NK-92 treated with Interleukin-12 subunit alpha and Interleukin-12 subunit beta, amount 100 ng/mL, for 24 hours (cell line): ENCODE results near the gene SLC25A47.

Experiments
- DNase-seq: peaks from one replicate; lab custom pipeline; 2025; lab: John Stamatoyannopoulos, UW

Gene SLC25A47

DNA sequence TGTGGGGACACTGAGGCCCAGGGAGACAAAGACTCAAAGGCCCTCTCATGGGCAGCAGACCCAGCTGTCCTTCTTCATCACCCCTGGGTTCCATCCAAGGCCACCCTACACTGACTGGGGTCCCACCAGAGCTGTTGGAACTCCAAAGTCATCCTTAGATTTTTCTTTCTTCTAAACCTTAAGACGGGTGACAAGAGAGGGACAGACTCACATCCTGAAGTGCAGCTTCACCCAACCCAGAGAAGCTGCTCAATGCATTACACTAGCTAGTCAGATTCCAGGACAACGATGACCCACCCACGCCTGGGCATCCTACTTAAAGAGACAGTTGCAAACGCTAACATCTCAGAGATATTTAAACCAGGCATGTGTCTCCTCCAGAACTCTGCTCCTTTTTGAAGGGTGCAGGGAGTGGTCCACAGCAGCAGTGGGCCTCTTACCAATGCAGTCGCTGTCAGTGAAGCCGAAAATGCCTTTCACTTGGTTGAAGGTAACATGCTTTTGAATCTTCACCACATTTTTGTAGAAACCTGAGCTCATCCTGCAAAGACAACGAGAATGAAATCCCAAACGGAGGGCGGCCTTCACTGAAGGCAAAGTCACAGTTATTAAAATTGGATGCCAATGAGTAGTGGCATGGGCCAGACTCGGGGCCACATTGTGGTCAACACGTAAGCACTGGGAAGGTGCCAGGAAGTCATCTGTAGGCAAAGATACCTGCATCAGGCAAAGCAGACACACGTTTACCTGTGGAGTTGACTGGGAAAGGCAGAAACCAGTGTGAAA is 23.4 kb downstream of the SLC25A47 start:
- no peak for DNase-seq

DNA sequence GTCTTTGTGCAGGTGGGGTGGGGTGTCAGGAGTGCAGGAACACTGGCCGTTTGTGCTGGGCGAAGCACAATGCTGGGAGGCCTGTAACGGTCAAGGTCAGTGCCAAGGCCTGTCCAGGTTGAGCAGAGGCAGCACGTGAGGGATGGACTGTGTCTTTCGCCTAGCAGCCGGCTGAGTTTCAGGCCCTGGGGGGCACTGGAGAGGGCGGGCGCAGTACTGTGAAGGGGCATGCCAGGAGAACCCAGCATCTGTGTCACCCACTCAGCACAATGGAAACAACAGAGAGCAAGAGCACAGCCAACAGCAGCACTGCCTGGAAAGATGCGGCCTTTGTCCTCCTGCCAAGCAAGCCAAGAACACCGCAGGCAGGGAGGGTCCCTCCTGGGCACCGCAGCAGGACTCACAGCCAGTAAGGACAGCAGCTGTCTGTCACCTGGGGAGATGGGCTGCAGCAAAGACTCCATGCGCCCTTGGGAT is 25.2 kb downstream of the SLC25A47 start:
- no peak for DNase-seq

DNA sequence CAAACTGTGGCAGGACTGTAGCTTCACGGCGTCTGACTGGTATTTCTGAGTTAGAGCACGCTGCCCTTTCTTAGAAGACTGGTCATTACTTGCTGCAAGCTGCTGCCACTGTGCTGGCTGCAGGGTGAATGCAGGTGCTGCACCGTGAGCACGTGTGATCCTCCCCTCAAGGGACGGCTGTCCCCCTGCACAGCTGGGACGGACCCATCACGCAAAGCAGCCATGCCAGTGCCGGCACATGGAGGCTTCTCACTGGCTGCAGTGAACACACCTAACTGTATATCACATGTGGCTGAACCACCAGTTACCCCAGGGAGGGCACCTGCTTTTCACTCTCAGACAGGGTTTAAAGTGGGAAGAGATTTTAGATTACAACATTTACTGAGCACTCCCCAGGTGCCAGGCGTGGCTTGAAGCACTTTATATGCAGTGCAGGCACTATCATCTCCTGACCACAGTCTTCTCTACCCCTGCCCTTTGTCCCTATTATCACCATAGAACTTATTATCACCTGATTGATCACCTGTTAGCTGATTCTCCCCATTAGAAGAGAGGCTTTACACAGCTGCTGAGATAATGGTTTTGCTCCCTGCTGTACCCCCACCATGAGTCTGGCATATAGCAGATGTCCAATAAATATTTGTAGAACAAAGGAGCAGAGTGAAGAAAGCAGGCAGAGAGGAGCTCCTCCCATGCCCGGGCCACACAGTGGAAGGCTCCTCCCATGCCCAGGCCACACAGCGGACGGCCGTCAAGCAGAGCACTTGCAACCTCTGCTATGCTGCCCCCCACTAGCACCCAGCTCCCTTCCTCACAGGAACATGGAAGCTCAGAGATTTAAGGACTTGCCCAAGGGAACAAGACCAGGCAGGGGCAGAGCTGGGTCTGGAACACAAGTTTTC is 25.9 kb downstream of the SLC25A47 start:
- DNase-seq: no peak

- no peak for DNase-seq
Measured at GRCh38 chr14:100350276-100350926, 27.3 kb downstream of the SLC25A47 start.

- no peak for DNase-seq
Measured at GRCh38 chr14:100350986-100351385, 27.8 kb downstream of the SLC25A47 start.

DNA sequence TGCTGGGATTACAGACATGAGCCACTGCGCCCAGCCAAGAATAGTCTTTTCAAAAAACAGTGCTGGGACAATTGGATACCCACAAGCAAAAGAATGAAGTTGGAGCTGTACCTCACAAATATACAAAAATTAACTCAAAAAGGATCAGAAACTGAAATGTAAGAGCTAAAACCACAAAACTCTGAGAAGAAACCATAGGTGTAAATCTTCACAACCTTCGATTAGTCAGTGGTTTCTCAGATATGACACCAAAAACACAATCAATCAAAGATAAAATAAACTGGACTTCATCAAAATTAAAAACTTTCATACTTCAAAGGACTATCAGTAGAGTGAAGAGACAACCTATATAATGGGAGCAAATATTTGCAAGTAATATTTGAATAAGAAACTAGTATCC is 35.3 kb downstream of the SLC25A47 start:
- no peak for DNase-seq

GRCh38 chr14:100359111-100359510 is 36.0 kb downstream of the SLC25A47 start:
- no peak for DNase-seq

GRCh38 chr14:100359881-100360280 is 36.7 kb downstream of the SLC25A47 start:
- no peak for DNase-seq

- DNase-seq: no peak
Measured at GRCh38 chr14:100361626-100362025, 38.5 kb downstream of the SLC25A47 start.

GRCh38 chr14:100362311-100362927 is 39.3 kb downstream of the SLC25A47 start:
- DNase-seq: no peak

DNA sequence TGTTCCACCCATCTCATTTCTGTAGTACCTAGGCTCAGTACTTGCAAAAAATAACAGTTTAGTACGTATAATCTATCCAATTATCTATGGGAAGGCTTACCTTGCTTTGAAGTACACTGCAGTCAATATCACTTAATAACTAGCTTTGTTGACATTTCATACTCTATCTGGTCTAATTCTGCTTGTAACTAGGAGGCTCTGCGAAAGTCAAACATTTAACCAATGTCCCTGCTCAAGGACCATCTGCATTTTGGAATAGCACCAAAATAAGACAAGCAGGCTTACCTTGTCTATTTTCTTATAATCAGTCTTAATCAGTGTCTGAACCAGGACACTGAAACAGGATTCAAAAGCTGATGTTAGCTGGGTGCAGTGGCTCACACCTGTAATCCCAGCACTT is 39.9 kb downstream of the SLC25A47 start:
- DNase-seq: no peak

DNA sequence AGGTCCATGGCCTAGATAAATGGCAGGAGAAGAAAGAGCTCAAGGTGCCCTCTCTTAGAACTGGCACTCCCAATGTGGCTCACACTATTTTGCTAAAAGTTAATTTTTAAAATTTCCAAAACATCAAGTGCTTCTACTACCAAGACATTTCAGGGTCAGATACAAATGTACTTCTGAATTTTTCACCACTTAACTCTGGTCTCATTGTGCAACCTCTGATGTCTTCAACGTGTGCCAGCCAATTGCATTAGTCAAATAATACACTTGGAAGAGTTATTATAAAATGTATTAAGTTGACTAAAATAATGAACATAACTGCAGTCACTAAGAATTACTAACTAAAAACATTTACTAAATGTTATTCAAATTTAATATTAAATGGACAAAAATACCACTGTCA is 41.3 kb downstream of the SLC25A47 start:
- no peak for DNase-seq

DNA sequence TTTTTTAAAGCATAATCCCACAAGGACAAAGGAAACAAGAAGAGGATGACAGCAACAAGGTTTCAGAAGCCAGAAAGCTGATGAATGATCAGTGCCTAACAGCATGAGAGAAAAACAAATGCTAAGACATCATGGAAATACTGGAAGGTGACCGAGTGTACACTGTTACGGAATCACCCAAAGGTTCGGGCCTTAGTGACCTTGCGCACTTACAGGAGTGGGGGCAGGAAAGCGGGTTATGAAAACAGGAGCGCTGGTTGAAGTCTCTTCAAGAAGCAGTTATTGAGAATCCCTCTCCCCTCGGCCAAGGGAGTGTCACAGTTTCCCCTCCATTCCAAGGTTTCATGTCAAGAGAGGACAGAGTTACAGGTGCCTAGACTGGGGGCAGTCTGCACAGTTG is 42.6 kb downstream of the SLC25A47 start:
- DNase-seq: no peak

DNA sequence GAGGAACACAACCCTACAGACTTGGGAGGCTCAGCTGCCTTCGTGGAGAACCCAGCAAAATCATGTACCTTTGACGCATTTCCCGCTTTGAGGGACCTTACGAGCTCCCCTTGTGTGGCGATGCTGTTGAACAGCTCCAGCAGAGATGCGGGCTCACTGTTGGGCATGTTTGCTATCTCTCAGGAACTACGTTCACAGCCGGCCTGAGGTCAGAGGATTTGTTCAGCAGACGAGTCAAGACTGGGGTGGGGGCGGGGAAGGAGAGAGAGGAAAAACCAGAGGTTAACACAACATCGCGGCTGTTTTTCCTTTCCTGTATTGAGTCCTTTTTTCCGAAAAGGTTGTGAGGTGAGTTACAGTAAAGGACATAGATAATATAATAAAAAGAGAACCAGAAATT is 45.9 kb downstream of the SLC25A47 start:
- DNase-seq: no peak

- DNase-seq: no peak
Measured at GRCh38 chr14:100370003-100370402, 46.9 kb downstream of the SLC25A47 start.

GRCh38 chr14:100371773-100372172 is 48.6 kb downstream of the SLC25A47 start:
- no peak for DNase-seq

GRCh38 chr14:100372357-100373048 is 49.4 kb downstream of the SLC25A47 start:
- no peak for DNase-seq

DNA sequence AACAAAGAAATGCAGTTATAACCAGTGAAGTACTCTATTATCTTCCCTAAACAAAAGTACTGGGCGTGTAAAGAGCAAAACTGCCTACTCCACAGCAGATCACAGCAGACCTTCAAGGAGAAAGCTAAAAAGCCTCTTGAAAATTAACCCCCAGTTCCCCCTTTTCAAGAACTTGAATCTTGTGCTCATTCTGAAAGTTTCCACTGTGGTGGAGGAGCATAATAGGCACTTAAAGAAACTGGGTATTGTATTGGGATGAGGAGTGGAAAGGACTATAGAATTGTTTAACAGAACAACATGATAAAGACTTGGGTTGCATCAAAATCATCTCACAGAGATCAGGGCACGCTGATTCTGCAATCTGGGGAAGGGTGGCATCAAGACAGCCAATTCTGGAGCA is 51.1 kb downstream of the SLC25A47 start:
- no peak for DNase-seq

GRCh38 chr14:100374876-100375265 is 51.7 kb downstream of the SLC25A47 start:
- DNase-seq: no peak

DNA sequence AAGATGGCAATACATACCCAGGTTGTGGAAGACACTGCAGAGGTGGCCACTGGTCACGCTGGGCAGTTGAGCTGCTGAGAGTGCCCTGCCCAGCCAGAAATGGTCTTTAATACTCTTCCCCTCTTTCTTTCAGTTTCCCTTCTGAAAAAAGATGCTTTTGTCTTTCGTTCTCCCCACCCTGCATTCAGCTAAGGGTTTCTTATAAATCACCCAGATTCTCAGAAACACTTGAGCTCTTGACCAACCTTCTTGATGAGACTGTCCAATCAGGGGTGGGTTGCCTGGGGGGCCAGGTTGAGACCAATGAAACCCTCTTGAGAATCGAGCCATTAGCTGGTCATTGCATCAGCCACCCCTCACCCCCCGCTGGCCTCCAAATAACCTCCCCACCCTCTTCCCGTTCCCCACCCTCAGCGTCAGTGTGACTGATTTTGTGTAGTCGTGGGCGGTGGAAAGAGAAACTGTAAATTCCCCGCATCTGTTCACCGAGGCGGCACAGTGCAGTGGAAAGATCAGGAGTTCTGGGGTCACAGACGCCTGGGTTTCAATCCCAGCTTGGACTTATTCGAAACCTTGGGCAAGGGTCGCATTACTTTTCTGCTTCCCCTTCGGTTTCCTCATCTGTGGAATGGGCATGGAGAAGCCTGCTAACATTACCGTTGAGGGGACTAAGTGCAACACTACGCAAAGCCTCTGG is 52.3 kb downstream of the SLC25A47 start:
- peak; percentile 93 for DNase-seq
